Smooth muscle cell (in vitro differentiated cells): Measurements from ENCODE around the gene LSM5. TPM values are rescaled to one million over a fixed set of nuclear protein-coding genes. Genes with fewer than 3 reads are reported as not detected.

Experiments used
- DNase-seq: peaks from one replicate; lab custom pipeline; 2025; ENCODE audit not compliant: unreplicated experiment; lab: John Stamatoyannopoulos, UW
- H2AFZ ChIP-seq: fragments of 200-600 bp; sonication (generic); 2 replicates; pipeline ENCODE4 v1.6.0; 2016; ENCODE audit warnings: antibody characterized with exemption, low read depth, mild to moderate bottlenecking
- H3F3A ChIP-seq: fragments of 200-600 bp; sonication (generic); 2 replicates; pipeline ENCODE4 v1.6.0; 2017; ENCODE audit warnings: antibody characterized with exemption, low read depth
- H3K27ac ChIP-seq: fragments of 200-600 bp; sonication (generic); 2 replicates; pipeline ENCODE4 v1.5.1; 2016; ENCODE audit warnings: low read depth, mild to moderate bottlenecking
- H3K27me3 ChIP-seq: fragments of 200-600 bp; sonication (generic); 2 replicates; pipeline ENCODE4 v1.6.1; 2016; ENCODE audit warnings: low read depth, mild to moderate bottlenecking
- H3K36me3 ChIP-seq: fragments of 200-600 bp; sonication (generic); 2 replicates; pipeline ENCODE4 v1.5.1; 2016; ENCODE audit warnings: low read depth
- H3K4me1 ChIP-seq: fragments of 200-600 bp; sonication (generic); 2 replicates; pipeline ENCODE4 v1.5.1; 2016; ENCODE audit warnings: low read depth
- H3K4me2 ChIP-seq: fragments of 200-600 bp; sonication (generic); 2 replicates; pipeline ENCODE4 v1.6.0; 2016; ENCODE audit warnings: mild to moderate bottlenecking
- H3K4me3 ChIP-seq: fragments of 200-600 bp; sonication (generic); 2 replicates; pipeline ENCODE4 v1.5.1; 2016; ENCODE audit warnings: mild to moderate bottlenecking
- H3K79me2 ChIP-seq: fragments of 200-600 bp; sonication (generic); 2 replicates; pipeline ENCODE4 v1.6.0; 2016; ENCODE audit warnings: low read depth, mild to moderate bottlenecking
- H3K9ac ChIP-seq: fragments of 200-600 bp; sonication (generic); 2 replicates; pipeline ENCODE4 v1.6.0; 2016; ENCODE audit warnings: low read depth
- H3K9me3 ChIP-seq: fragments of 200-600 bp; sonication (generic); replicated peaks from 2 replicates; pipeline ENCODE4 v1.5.1; 2016; ENCODE audit warnings: low read depth
- H4K20me1 ChIP-seq: fragments of 200-600 bp; sonication (generic); 2 replicates; pipeline ENCODE4 v1.6.0; 2016; ENCODE audit warnings: low read depth
- CTCF ChIP-seq: fragments of 200-600 bp; sonication (generic); IDR thresholded peaks from 2 replicates; pipeline ENCODE4 v1.5.1; 2017; ENCODE audit warnings: borderline replicate concordance, mild to moderate bottlenecking, antibody characterized with exemption; ENCODE audit not compliant: insufficient read depth, poor library complexity, severe bottlenecking
- WGBS: methylation state at CpG from one replicate; pipeline ENCODE4 v1.1.7; 2016; ENCODE audit warnings: low lambda C conversion rate; 5-methylcytosine and 5-hydroxymethylcytosine counted together
- polyA plus RNA-seq: library from polyadenylated mRNA; unstranded; fragments of >200 nt; fragmentation: Nextera tagmentation; extraction: Ambion mirVana; gene quantifications from 2 replicates; pipeline ENCODE4 v1.2.1, GENCODE V29; 2016
- total RNA-seq: library from RNA; depleted of rRNA; stranded (reverse); fragments of >200 nt; gene quantifications from 2 replicates; pipeline ENCODE4 v1.2.3, GENCODE V29; 2014

Gene LSM5
- total and polyA plus RNA-seq, 2 experiments from 2014 or later, result 65.0 to 89.6 TPM

GRCh38 chr7:32462451-32462850 is 27.7 kb downstream of the LSM5 start:
- Histone ChIP-seq H3F3A (no peaks in the 10 kb centered on the region), H4K20me1 (no peaks in the 10 kb centered on the region), H3K79me2 (no peaks in the 10 kb centered on the region), H3K4me2 (no peak overlapping the region), H3K9me3 (no peaks in the 10 kb centered on the region), H3K27ac (no peak overlapping the region), H3K9ac (no peak overlapping the region), H3K27me3 (no peaks in the 10 kb centered on the region), H3K4me1 (no peaks in the 10 kb centered on the region), H3K36me3 (no peaks in the 10 kb centered on the region), H3K4me3 (no peak overlapping the region), H2AFZ (no peak overlapping the region)
- DNase-seq, result no peak
- TF ChIP-seq CTCF, result no peak

- 95% methylated on average over 2 of the region's 2 CpGs for WGBS
- no peak for DNase-seq
- H3K79me2 ChIP-seq, result no peaks in the 10 kb centered on the region
- H3K4me3 ChIP-seq, result no peak overlapping the region
- no peaks in the 10 kb centered on the region for H3K9me3 ChIP-seq
- H3K4me2 ChIP-seq, result no peak overlapping the region
- no peak for TF ChIP-seq CTCF
- no peak overlapping the region for H3K9ac ChIP-seq
- H3K4me1 ChIP-seq, result no peaks in the 10 kb centered on the region
- H4K20me1 ChIP-seq, result no peaks in the 10 kb centered on the region
- H3F3A ChIP-seq, result no peaks in the 10 kb centered on the region
- H2AFZ ChIP-seq, result no peak overlapping the region
- H3K27me3 ChIP-seq, result no peaks in the 10 kb centered on the region
- H3K36me3 ChIP-seq, result no peaks in the 10 kb centered on the region
- no peak overlapping the region for H3K27ac ChIP-seq
Measured at GRCh38 chr7:32461484-32461883, 28.7 kb downstream of the LSM5 start.

GRCh38 chr7:32459788-32460187 is 30.4 kb downstream of the LSM5 start:
- no peaks in the 10 kb centered on the region for H3K79me2 ChIP-seq
- H3K36me3 ChIP-seq, result no peaks in the 10 kb centered on the region
- H3K4me3 ChIP-seq, result no peak overlapping the region
- 96% methylated on average over 2 of the region's 2 CpGs for WGBS
- H2AFZ ChIP-seq, result no peak overlapping the region
- H3K27ac ChIP-seq, result no peak overlapping the region
- H3K27me3 ChIP-seq, result no peaks in the 10 kb centered on the region
- TF ChIP-seq CTCF, result no peak
- H3K4me1 ChIP-seq, result no peaks in the 10 kb centered on the region
- no peak overlapping the region for H3K9ac ChIP-seq
- no peaks in the 10 kb centered on the region for H4K20me1 ChIP-seq
- H3K4me2 ChIP-seq, result no peak overlapping the region
- no peak for DNase-seq
- H3F3A ChIP-seq, result no peaks in the 10 kb centered on the region
- no peaks in the 10 kb centered on the region for H3K9me3 ChIP-seq

GRCh38 chr7:32458025-32458424 is 32.2 kb downstream of the LSM5 start:
- Histone ChIP-seq H3K9me3 (no peaks in the 10 kb centered on the region), H3K79me2 (no peaks in the 10 kb centered on the region), H3F3A (no peaks in the 10 kb centered on the region), H4K20me1 (no peaks in the 10 kb centered on the region), H3K4me2 (no peak overlapping the region), H3K4me3 (no peak overlapping the region), H2AFZ (no peak overlapping the region), H3K27me3 (no peaks in the 10 kb centered on the region), H3K36me3 (no peaks in the 10 kb centered on the region), H3K27ac (no peak overlapping the region), H3K4me1 (no peaks in the 10 kb centered on the region), H3K9ac (no peak overlapping the region)
- DNase-seq, result no peak
- WGBS, result 71% methylated on average over 3 of the region's 3 CpGs
- no peak for TF ChIP-seq CTCF
